NCI-H187 (cell line): ENCODE results near the gene SYNPO2.

ENCODE experiments used
- DNase-seq, 2 experiments: peaks; one replicate each; lab custom pipeline; 2025; lab: John Stamatoyannopoulos, UW

SYNPO2 gene, protein sequence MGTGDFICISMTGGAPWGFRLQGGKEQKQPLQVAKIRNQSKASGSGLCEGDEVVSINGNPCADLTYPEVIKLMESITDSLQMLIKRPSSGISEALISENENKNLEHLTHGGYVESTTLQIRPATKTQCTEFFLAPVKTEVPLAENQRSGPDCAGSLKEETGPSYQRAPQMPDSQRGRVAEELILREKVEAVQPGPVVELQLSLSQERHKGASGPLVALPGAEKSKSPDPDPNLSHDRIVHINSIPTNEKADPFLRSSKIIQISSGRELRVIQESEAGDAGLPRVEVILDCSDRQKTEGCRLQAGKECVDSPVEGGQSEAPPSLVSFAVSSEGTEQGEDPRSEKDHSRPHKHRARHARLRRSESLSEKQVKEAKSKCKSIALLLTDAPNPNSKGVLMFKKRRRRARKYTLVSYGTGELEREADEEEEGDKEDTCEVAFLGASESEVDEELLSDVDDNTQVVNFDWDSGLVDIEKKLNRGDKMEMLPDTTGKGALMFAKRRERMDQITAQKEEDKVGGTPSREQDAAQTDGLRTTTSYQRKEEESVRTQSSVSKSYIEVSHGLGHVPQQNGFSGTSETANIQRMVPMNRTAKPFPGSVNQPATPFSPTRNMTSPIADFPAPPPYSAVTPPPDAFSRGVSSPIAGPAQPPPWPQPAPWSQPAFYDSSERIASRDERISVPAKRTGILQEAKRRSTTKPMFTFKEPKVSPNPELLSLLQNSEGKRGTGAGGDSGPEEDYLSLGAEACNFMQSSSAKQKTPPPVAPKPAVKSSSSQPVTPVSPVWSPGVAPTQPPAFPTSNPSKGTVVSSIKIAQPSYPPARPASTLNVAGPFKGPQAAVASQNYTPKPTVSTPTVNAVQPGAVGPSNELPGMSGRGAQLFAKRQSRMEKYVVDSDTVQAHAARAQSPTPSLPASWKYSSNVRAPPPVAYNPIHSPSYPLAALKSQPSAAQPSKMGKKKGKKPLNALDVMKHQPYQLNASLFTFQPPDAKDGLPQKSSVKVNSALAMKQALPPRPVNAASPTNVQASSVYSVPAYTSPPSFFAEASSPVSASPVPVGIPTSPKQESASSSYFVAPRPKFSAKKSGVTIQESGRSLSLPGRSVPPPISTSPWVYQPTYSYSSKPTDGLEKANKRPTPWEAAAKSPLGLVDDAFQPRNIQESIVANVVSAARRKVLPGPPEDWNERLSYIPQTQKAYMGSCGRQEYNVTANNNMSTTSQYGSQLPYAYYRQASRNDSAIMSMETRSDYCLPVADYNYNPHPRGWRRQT

DNA sequence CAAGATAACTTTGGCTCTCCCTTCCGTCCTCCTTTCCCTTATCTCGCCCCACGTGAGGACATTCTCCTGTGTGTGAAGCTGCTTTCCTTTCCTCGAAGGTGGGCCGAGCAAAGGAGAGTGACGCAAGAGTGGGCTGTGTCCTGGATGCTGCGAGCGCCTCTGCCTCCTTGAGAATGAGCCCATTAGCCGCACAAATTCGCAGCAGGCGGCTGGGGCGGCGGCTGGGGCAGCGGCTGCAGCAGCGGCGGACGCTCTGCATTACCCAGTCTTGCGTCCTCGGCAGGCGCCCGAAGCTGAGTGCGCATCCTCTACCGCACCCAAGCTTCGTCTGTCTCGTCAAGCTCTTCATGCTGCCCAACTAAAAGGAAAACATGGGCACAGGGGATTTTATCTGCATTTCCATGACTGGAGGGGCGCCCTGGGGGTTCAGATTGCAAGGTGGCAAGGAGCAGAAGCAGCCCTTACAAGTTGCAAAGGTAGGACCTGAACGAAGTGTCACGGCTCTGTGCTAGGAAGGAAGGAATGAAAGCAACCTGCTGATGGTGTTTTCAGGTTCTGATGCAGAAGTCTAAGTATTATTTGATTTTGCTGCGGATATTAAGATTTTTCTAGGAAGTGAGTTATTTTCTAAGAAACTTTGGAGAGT lies at the start of gene SYNPO2:
TSS of gene SYNPO2 (plus strand) at position 189 of the 646 bp plus-strand sequence. CDS start at position 372, 183 bp downstream.
- DNase-seq = no peak

GRCh38 chr4:118839221-118839927 lies 49.3 kb upstream of the SYNPO2 start:
- DNase-seq = no peak

DNA sequence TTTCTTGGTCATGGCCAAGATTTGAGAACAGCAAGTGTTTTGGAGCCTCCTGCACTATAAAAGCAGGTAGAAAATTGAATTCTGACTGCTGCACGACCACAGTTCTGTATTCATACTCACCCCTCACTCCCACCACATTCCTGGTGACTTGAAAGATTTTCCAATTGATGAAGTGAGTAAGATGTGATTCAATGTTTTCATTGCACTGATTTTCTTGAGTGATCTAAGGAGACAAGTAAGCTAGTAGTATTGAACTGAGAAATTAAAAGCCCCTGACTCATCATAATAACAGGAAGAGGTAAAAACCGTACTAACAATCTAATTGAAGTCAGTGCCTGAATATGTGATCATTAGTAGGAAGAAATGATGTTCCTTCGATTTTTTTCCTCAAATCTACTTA lies 46.6 kb upstream of the SYNPO2 start:
- no peak for DNase-seq

DNA sequence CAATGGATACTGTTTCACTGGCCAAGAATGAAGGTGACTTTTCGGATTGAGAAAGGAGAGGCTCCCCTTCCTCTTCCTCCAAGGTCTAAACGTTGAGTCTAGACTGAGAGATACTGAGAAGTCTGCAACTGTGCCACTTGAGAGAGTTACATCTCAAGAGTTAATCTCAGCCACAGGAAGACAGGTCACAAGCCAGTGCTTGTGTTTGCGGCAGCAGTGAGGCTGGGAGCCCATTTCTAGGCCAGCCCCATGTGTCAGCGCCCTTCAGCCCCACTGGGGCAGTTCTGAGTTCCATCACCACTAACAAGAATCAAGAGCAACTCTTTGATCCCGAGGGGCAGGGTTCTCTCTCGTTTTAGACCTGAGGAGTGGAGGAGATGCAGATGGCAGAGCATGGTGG lies 45.4 kb upstream of the SYNPO2 start:
- DNase-seq = no peak

DNA sequence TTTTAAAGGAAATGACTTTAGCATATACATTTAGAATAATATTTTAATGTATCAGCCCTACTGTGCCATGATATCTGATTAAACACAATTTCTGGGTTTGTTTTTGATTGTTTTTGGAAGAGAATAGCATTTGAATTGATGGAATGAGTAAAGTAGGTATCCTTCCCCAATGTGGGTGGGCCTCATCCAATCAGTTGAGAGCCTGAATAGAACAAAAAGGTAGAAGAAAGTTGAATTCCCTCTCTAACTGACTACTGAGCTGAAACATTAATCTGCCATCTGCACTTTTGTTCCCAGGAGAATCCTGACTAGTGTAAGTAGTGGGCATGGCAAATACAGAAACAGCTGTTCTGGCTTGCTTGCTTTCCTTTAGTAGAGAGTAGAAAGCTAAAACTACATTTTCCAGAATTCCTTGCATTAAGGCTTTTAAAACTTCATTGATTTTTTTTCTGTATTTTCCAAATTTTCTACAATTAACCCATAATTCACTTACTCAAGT lies 43.1 kb upstream of the SYNPO2 start:
- DNase-seq = no peak

DNA sequence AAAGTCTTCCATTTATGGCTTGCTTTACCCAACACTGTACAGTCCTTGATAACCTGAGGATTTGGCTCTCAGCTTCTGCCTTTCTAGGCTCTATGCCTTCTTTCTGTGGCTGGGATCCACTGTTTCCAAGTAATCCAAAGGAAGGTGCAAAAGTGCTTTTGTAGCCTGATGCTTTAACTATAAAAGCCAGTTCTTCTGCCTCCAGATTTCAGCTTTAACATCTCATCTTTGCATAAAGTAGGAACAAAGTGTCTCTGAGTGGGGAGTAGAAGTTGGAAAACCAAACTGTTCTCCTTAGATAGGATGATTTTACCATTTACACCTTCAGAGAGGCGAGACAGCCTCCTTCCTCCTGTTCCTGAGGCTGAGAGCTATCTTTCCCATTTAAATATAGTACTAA lies 41.7 kb upstream of the SYNPO2 start:
- no peak for DNase-seq

- DNase-seq = no peak
Observed at GRCh38 chr4:118848242-118848641, 40.4 kb upstream of the SYNPO2 start.

DNA sequence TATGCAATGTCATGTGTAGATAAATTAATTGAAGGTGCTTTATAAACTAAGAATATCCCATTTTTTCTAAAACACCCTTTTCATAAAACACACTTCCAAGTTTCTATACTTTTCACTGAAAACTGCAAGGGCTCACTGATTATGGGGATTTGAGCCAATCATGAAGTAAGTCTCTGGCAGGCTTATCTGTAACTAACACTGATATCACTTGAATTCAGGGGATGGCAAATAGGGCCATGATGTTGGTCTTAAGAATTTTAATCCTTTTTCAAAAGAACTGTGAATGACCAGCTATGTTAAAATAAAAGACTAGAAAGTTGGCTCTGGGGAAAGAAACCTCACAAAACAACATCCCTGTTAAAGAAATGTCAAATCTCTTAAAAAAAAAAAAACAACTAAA lies 39.8 kb upstream of the SYNPO2 start:
- DNase-seq = no peak

DNA sequence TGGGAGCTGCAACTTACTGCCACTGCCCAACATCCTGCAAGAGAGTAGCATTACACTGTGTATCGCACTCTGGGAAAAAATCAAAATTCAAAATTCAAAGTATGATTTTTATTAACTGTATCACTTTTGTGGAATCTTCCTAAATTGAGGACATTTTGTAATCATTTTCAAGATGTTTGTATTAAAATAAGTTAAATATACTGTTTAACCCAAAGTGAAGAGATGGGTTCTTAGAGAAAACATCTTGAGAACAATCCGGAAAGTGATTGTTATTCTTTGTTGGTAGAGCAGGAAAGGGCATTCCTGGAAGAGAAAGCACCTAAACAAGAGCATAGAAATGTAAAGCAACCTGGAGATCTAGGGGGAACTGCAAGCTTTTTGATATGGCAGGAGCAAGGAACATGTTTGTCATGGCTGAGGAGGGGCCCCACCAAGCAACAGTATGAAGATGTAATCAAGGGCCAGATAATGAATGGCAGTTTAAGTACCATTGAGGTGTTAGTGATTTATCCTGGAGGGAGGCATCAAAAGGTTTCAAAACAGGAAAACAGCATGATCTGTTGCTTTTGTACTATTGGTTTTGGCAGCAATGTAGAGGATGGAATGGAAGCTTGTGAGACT lies 38.7 kb upstream of the SYNPO2 start:
- DNase-seq = no peak

GRCh38 chr4:118850488-118851173 lies 38.0 kb upstream of the SYNPO2 start:
- DNase-seq = peak in 1 of 2 experiments; percentile 3

GRCh38 chr4:118857760-118858159 lies 30.9 kb upstream of the SYNPO2 start:
- no peak for DNase-seq

DNA sequence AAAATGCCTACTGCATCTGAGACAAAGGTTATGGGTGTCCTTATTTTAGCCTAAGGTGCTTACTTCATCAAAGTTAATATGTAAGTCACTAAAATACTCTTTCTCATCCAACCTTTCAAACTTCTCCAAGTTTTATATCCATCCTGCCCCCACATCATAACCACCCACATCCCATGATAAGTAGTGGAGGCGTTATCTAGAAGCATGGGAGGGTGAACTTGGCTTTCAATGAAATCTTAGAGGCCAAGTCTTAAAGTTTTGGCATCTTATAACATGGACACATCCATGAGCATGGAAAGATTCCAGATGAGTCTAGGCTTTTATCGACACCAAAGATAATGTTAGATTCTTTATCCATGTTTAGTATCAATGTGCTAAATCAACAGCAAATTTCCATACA lies 29.9 kb upstream of the SYNPO2 start:
- no peak for DNase-seq

GRCh38 chr4:118865091-118865708 lies 23.5 kb upstream of the SYNPO2 start:
- no peak for DNase-seq

DNA sequence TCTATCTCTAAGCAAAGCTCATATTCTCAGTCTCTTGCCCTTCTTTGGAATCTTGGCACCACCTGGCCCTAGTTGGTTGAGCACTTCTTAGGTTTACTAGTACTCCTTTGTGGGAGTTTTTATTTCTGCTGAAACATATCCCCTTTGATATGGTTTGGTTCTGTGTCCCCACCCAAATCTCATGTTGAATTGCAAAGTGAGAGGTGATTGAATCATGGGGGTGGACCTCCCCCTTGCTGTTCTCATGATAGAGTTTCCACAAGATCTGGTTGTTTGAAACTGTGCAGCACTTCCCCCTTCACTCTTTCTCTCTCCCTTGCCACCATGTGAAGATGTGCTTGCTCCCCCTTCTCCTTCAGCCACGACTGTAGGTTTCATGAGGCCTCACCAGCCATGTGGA lies 22.2 kb upstream of the SYNPO2 start:
- no peak for DNase-seq

DNA sequence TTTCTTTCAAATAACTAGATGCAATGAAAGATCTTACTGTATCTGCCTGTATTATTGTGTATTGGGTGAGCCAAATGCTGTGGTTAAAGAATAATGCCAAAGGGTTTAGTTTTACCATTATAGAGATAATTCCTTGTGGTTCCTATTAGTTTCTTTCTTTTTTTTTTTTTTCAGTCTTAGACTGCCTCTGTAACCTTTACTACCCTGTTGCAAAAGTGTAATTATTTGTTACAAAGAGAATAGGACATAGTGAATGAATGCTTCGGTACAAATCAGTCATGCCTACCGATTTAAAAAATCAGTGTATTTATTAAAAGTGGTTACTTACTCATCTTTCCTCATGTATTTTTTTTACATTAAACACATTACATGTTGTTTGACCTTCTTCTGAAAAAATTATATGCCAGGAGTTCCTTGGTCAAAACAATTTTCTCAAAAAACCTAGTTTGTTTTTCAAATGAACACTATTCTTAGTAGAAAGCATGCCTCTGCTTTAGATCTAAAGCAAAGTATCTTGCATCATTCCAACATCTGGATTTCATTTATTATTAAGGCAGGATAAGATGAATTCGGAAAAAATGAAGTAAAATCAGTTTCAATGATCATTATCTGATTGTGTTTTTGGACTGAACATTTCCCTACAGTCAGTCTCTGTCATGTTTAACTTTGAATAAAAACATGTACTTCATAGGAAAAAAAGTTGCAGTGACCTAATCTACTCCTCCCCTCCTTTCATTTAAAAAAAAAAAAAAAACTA lies 21.2 kb upstream of the SYNPO2 start:
- no peak for DNase-seq

GRCh38 chr4:118869808-118870342 lies 18.8 kb upstream of the SYNPO2 start:
- DNase-seq = no peak

GRCh38 chr4:118872181-118872580 lies 16.5 kb upstream of the SYNPO2 start:
- DNase-seq = no peak

- DNase-seq = no peak
Observed at GRCh38 chr4:118877797-118878196, 10.9 kb upstream of the SYNPO2 start.
